Activated naive CD8-positive, alpha-beta T cell treated with anti-CD3 and anti-CD28 coated beads, Interleukin-2, amount 50 U/mL, for 24 hours (primary cell): ENCODE data around the gene DZIP1L.

Experiments
- ATAC-seq: fragments of 150-1000 bp; cut with Tn5 transposase; one replicate; pipeline ENCODE4 v1.10.0; 2021
- DNase-seq: peaks from one replicate; pipeline ENCODE4 v3.0.0; 2021
- H3K27ac Mint-ChIP-seq: one replicate; pipeline ENCODE4 v1.8.0; 2021; ENCODE audit warnings: mild to moderate bottlenecking, mixed read lengths
- H3K27me3 Mint-ChIP-seq: one replicate; pipeline ENCODE4 v1.8.0; 2021; ENCODE audit warnings: mixed read lengths
- H3K36me3 Mint-ChIP-seq: one replicate; pipeline ENCODE4 v1.8.0; 2021; ENCODE audit warnings: low read depth, mixed read lengths
- H3K4me1 Mint-ChIP-seq: one replicate; pipeline ENCODE4 v1.8.0; 2021; ENCODE audit warnings: mixed read lengths
- H3K4me3 Mint-ChIP-seq: one replicate; pipeline ENCODE4 v1.8.0; 2021; ENCODE audit warnings: mild to moderate bottlenecking, moderate library complexity, mixed read lengths
- H3K9me3 Mint-ChIP-seq: one replicate; pipeline ENCODE4 v1.8.0; 2021; ENCODE audit warnings: mixed read lengths

Gene DZIP1L

GRCh38 chr3:138012526-138012925 lies 102.9 kb downstream of the DZIP1L start:
- Mint-ChIP-seq H3K27me3 (peaks cover 6% of the 10 kb centered on the region), H3K27ac (no peak overlapping the region), H3K4me1 (no peaks in the 10 kb centered on the region), H3K36me3 (no peaks in the 10 kb centered on the region), H3K9me3 (no peaks in the 10 kb centered on the region), H3K4me3 (no peak overlapping the region)
- ATAC-seq: no peak
- DNase-seq: no peak
